COLO829 (cell line): ENCODE measurements around the gene STAT6.

Experiments used
- DNase-seq: peaks from one replicate; pipeline ENCODE4 v3.0.0; 2012; ENCODE audit warnings: low spot score

Gene STAT6, protein sequence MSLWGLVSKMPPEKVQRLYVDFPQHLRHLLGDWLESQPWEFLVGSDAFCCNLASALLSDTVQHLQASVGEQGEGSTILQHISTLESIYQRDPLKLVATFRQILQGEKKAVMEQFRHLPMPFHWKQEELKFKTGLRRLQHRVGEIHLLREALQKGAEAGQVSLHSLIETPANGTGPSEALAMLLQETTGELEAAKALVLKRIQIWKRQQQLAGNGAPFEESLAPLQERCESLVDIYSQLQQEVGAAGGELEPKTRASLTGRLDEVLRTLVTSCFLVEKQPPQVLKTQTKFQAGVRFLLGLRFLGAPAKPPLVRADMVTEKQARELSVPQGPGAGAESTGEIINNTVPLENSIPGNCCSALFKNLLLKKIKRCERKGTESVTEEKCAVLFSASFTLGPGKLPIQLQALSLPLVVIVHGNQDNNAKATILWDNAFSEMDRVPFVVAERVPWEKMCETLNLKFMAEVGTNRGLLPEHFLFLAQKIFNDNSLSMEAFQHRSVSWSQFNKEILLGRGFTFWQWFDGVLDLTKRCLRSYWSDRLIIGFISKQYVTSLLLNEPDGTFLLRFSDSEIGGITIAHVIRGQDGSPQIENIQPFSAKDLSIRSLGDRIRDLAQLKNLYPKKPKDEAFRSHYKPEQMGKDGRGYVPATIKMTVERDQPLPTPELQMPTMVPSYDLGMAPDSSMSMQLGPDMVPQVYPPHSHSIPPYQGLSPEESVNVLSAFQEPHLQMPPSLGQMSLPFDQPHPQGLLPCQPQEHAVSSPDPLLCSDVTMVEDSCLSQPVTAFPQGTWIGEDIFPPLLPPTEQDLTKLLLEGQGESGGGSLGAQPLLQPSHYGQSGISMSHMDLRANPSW

DNA sequence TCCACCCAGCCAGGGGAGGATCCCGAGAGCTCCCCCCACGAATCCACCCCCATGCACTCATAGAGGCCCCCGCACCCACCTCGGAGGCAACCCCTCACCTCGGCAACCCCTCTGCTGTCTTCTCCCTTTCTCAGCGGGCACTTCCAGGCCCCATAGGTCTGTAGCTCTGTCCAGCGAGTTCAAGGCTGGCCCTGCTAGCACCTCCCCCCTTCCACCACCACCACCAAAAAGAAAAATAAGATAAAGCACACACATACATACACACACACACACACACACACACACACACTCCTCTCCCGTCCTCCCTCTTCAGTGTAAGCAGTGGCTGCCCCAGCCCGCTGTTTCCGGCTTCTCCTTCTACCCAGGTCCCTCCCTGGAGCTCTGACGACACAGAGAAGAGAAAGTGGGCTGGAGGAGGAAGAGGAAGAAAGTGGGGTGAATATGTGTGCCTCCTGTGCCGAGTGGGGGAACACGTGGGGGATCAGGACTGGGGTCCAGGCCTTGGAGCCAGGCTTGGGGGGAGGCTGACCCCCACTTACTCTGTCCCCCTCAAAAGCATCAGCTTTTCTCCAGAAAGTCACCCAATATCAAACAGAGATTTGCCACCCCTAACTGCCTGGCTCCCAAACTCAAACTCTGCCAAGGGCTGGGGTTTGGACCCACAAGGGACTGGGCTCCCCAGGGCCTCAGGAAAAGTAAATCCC, at the start of gene STAT6:
TSS of gene STAT6 (minus strand) at position 332 of the 704 bp plus-strand sequence. CDS start 3,084 bp downstream, outside the sequence.
- DNase-seq = peak; percentile 51

DNA sequence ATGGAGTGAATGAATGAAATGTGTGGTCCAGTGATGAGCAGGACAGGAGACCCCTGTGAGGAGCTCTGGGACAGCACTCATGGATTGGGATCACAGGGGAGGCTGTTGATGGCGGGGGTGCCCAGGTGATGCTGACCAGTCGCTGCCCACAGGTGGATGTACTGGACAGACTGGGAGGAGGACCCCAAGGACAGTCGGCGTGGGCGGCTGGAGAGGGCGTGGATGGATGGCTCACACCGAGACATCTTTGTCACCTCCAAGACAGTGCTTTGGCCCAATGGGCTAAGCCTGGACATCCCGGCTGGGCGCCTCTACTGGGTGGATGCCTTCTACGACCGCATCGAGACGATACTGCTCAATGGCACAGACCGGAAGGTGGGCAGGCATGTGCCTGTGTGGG, 49.6 kb upstream of the STAT6 start:
- DNase-seq = no peak

DNA sequence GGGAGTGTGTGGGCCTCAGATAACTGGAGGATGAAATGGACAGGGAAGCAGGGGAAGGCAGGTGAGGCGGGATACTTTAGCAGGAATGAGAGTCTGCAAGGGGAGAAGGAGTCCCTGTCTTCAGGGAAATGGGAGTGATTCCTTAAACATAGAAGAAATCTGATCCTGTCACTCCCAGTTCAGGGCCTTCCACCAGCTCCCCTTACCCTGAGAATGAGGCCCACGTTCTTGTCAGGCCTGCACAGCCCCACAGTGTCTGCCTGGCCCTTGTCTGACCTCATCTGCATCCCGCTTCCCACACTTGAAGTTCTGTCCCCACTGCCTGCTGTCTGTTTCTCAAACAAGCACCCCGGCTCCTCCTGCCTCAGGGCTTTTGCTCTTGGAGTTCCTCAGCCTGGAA, 48.9 kb upstream of the STAT6 start:
- DNase-seq = no peak

DNA sequence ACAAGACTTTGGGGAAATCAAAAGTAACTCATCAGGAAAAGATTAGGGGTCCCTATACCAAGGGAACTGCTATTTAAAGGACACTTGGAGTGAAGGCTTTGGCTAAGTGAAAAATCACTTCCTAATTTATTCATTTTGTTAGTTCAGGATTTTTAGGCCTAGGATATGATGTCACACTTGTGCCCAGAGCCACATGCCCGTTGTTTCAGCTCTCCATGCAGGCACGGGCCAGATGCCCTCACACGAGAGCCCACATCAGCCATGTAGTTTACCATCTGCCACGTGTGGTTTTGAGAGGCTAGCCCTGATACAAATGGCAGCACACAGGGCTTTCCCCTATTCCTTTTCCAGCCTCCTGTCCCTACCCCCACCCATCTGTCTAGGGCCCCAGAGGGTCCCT, 48.1 kb upstream of the STAT6 start:
- DNase-seq = no peak

DNA sequence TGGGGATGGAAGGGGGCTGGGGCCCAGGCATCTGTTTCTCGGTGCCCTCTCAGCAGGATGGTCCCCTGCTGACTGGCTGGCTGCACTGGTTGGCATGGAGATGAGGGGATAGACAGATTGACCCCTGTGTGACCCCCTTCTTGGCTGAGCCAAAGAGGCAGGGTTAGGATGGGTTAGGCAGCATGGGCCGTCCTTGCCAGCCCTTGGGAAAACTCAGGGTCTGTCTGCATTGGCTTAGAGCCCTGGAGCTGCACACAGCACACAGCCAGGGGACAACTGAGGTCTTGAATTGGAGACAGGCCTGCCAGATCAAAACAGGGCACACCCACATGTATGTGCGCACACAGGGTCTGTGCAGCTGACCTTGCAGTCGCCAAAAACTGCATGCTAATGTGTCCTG, 47.5 kb upstream of the STAT6 start:
- no peak for DNase-seq

DNA sequence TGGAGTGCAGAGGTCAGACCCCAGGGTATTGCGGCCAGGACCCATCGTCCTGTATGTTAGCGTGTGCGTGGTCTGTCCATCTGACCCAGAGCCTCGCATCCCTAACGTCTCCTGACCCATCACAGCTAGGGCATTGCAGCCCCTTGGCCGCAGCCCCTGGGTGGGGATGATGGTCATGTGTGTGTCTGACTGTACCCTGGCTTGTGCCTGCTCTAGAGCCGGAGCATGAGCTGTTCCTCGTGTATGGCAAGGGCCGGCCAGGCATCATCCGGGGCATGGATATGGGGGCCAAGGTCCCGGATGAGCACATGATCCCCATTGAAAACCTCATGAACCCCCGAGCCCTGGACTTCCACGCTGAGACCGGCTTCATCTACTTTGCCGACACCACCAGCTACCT, 47.0 kb upstream of the STAT6 start:
- DNase-seq = no peak

DNA sequence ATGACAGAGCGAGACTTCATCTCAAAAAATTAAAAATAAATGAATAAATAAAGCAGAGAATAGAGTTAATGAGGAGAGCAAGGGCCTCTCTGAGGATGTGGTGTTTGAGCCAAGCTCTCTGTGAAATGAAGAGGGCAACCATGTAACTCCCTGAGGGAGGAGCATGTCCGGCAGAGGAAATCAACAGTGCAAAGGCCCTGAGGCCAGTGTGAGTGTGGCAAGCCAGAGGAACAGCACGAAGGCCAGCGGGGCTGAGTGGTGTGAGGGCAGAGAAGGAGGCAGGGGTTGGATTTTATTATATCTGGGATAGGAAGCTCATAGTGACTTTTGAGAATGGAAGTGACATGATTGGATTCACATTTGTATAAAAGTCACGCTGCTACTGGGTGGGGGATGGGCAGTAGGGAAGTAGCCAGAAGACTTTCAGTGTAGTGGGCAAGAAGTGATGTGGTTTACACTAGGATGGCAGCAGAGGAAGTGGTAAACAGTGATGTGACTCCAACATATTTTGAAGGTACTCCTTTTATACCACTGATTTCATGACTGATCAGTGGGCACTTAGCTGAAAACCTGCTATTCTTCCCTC, 46.5 kb upstream of the STAT6 start:
- no peak for DNase-seq

DNA sequence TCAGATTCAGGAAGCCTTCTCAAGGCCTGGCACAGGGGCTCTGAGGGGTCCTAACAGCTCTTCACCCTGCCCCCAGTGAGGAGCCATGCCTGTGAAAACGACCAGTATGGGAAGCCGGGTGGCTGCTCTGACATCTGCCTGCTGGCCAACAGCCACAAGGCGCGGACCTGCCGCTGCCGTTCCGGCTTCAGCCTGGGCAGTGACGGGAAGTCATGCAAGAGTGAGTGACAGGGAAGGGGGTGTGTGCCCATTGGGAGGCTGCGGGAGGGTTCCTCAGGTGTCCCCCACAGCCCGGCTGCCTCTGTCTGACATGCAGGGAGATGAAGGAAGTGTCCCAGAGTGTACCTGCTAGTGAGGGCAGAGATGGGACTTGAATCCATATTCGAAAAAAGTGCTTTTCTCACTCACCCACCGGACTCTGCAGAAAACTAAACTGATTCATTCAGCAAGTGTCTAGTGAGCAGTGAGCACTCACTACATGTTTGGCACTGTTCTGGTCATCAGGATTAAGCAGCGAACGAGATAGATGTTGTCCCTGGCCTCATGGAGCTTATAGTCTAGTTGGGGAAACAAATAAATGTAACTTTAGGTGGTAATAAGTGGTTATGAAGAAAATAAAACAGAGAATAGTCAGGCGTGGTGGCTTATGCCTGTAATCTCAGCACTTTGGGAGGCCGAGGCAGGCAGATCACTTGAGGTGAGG, 45.7 kb upstream of the STAT6 start:
- DNase-seq = no peak

DNA sequence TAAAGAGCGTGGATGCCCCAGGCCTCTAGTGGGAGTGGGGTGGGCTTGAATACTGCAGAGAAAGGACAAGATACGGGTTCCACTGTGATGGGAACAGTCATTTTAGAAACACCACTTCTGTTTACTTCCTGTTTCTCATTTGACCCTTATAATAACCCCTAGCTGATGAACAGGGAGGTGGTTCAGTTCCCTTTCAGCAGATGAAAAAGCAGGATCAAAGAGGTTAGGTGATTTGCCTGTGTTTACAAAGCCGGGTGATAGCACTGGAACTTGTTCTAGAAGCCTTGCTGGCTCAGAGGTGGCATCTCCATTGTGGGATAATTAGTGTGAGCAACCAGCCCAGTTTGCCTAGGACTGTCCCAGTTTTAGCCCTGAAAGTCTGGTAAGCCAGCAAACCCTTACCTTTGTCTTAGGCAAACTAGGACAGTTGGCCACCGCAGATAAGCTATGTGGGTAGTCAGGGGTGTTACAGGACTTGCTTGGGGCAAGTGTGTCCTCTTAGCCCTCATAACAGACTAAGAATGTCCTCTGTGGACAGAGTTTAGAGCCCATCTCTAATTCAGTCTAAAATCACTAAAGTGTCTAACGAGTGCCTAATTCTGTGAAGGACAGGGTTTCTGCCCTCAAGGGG, 43.8 kb upstream of the STAT6 start:
- no peak for DNase-seq

DNA sequence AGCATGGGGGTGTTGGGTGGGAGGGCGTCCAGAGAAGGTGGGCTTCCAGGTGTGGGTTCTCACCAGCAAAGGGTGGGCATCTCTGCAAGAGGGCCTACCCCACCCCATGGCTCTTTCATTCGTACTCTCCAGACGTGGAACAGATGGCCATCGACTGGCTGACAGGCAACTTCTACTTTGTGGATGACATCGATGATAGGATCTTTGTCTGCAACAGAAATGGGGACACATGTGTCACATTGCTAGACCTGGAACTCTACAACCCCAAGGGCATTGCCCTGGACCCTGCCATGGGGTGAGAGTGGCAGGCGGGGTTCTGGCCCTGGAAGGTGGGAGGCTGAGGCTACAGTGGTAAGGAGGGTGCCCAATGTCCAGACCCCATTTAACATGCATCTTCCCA, 42.9 kb upstream of the STAT6 start:
- no peak for DNase-seq

DNA sequence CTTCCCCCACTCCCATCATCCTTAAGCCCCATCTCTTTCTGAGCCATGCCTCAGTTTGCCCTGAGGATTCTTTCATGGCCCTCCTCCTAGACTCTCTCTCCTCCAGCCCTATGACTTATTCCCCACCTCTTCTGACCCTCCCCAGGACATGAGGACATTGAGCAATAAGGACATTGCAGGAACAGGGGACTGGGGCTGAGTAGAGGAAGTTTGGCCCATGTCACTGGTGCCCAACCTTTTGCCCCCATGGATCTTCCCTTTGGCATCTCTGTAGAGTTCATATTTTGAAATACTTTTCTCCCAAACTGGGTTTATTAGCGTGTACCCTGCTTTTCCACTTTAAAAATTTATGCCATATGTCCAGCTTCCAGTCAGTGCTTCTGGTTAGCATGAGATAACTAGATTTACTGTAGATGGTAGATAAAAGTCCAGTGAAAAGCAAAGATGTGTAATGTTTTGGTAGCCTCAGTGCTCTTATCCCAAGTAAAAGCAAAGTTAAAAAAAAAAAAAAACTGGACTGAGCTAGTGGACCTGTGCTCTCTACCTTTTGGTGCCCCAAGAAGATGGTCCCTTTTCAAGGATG, 42.3 kb upstream of the STAT6 start:
- no peak for DNase-seq

DNA sequence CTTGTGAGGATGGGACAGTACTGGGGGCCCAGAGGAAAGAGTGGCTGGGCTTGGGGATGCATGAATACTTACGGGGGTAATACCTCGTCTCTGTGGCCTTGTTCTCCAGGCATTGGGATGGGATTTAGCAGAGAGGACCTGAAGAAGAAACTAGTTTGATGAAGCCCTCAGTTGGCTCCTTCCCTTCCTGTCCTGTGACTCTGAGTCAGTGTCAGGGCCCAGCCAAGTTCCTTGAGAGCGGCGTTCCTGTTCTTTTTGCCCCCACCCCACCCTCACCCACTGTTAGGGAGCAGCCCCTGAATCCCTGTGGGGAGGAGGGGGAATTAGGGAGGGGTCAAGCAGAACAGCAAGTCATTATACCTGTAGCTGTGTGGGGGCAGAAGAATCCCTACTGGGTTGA, 41.5 kb upstream of the STAT6 start:
- DNase-seq = peak; percentile 72

DNA sequence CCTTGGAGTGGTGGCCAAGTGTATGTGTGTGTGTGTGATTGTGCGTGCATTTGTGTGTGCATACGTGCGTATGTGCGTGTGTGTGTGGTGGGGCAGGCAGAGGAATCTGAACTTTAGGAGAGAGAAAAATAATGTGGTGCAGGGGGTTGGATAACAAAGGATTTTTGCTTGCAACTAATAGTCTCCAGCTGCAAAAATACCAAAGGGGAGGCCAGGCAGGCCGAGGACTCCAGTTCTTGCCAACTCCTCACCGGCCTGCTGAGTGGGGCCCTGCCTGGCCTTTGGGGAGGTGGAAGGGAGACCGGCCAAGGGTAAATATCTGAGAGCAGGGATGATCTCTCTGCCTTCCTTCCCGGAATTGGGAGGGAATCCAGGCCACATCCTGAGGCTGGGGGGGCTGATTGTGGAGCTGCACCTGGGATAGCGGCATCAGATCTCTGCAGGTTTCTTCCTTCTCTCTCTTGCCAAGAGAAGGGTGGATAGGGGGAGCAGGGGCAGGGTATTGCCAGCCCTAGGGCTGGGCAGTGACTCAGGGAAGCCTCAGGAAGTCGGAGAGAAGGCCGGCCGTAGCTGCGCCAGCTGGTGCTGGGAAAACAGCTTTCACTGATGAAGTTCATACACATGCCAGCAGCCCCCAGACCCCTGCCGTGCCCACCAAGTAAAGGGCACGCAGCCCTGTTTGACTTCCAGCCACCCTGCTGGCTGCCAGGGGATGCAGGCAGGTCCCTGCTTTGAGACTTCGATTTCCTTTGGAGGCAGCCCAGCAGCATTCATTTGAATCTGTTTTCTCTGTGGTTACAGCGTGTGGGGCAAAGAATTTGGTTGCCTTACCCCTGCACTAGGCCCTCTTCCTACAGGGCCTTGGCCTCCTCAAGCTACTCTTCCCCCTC, 40.8 kb upstream of the STAT6 start:
- peak; percentile 19 for DNase-seq

DNA sequence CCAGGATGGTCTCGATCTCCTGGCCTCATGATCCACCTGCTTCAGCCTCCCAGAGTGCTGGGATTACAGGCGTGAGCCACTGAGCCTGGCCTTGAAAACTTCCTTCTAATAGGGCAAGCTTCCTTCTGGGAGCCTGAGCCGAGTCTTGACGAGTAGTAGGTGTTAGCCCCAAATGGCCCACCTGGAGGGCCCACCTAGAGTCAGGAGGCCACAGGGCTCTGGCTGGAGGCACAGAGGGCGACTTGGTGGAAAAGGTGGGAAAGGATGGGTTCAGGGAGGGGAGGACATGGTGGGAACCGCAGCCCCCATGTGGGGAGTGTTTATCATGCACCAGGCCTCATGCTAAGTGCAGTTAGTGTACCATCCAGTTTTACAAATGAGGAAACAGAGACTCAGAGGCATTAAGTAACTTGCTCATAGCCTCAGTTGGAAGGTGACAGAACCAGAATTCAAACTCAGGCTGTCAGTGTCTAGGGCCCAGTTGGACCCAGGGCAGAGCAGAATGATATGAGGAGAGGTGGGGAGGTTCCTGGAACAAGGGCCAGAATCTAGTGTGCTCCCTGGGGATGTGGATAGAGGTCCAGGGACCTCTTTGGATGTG, 39.3 kb upstream of the STAT6 start:
- DNase-seq = no peak

DNA sequence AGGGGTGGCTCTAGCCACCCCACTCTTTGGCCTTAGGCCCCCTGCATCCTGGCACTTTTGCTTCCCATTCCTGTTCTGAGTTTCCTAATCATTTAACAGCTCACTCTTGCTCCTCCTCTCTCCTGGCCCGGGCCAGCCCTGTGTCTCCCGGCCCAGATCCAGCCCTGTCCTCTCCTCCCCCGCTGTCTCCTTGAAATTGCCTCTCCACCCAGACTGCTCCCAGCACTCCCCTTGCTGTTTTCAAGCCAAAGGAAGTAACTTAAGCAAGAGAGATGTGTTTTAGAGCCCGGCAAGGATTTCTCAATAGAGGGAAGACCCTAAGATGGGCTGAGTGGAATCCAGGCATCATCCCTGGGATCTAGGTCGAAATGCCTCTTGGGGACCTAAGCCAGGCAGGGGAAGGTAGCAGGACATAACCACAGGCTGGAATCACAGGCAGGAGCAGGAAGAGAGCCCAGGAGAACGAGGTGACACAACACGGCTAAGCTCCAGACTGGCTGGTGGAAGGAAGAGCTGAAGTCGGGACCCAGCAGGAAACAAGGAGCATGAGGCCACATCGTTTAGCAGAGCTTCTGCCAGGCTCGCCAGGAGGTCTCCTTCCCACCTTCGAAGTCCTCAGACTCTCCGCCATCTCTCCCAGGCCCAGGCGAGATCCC, 38.2 kb upstream of the STAT6 start:
- DNase-seq = no peak

DNA sequence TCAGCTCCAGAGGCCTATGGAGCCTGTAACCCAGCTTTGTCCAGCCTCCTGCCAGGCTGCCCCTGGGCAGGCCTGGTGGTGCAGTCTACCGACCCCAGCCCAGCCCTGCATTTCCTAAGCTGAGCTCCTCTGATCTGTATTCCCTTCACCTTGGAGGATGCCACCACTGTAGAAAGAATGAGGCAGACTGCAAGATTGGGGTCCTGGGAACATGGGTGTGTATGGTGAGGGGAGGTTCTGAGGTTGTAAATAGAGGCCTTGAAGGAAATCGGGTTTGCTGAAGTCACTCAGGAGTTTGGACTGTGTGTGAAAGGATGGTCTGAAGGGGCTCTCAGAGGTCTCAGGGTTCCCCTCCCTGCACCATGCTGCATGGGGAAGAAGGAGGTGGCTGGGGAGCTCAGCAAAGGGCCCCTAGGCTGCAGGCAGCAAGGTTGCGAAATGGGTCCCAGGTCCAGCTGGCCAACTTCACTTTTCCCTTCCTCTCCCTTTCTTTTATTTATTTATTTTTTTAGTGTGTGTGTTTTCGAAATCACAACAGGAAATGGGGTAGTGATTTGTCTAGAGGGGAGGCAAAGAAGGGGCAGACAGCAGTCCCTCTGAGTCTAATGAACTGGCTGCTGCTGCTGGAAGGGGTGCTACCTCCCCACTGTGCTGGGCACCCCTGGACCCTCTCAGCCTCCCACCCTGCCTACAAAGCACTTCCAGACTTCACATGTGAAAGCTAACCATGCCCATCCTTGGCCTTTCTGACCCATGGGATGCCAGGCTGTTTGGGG, 37.5 kb upstream of the STAT6 start:
- DNase-seq = no peak

DNA sequence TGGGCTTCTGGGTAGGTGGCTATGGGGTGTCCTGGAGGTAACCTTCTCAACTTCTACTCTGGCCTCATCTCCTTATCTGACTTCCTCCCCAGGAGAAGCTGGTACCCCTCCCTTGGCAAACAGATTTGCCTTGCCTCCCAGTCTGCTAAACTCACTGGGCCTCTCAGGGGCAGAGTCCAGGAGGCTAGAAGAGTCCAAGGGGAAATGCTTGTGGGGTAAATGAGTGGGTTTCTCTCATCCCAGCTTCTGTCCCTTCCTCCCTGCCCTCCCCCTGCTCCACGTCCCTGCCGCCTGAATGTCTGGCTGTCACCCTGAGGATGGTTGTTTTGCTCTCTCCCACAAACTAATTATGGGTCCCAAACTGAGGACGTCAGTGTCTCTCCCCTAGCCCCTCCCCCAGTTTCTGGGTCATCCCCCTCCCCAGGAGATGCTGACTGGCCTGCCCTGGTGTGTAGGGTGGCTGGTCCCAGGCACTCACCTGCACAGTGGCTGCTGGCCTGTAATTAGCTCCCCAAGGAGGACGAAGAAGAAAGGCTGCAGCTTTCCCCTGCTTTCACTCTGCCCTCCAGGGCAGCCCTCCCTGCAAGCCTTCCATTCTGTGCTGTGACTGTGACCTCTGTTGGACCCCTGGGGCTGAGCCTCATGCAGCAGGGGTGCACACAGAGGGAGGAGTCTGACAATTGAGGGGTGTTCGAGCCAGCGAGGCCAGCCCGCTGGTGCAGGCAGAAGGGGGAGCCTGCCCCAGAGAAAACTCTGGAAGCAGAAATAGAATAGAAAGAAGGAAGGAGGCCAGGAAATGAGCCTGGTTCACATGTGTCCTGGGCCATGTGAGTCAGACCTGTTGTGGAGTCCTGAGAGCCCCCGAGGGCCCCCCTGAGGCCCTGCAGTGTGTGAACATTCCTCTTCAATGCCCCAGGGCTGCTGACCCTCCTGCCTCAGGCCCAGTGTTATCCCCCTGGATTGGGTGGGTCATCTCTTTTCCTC, 36.1 kb upstream of the STAT6 start, which contains the start of gene LRP1-AS:
TSS of gene LRP1-AS (minus strand) at position 659 of the 984 bp plus-strand sequence.
- DNase-seq = no peak
